A549 treated with RU486 at 1 μM for 4 hours (cell line): ENCODE data around the gene YWHAG. TPM values are rescaled to one million over a fixed set of nuclear protein-coding genes. Genes with fewer than 3 reads are reported as not detected.

Experiments used
- total RNA-seq: library from RNA; stranded (reverse); fragments of 200-300 nt; extraction: Qiagen RNA extraction; gene quantifications from 5 replicates; pipeline ENCODE4 v1.2.3, GENCODE V29; 2022; ENCODE audit warnings: low read depth

Gene YWHAG
- total RNA-seq: 151 to 243 TPM (median 234 TPM) in 5 replicates

DNA sequence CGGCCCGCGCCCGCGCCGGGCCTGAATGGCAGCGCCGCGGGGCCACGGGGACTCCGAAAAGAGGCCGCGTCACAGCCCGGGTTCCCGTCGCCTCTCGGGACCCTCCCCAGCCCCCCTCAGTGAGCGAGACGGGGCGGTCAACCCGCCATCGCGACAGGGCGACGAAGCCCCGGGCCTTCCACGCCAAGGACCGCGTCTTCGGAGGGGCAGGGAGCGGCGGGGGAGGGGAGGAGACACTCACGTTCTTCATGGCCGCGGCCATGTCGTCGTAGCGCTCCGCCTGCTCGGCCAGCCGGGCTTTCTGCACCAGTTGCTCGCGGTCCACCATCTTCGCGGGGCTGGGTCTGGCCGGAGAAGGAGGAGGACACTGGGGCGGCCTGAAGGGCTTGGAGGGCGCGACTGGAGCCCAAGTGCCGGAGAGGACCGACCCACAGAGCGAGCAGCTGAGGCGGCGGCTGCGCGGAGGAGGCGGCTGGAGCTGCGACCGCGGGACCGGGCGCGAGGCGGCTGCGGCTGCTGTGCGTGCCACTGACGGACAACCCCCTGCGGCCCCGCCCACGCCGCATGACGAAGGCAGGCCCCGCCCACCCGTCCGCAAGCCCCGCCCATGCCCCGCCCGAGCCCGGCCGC is at the start of gene YWHAG:
Gene YWHAG, minus strand, starts transcription at position 511 of the 630 bp plus-strand sequence. Its CDS starts 183 bp downstream, at position 328.

DNA sequence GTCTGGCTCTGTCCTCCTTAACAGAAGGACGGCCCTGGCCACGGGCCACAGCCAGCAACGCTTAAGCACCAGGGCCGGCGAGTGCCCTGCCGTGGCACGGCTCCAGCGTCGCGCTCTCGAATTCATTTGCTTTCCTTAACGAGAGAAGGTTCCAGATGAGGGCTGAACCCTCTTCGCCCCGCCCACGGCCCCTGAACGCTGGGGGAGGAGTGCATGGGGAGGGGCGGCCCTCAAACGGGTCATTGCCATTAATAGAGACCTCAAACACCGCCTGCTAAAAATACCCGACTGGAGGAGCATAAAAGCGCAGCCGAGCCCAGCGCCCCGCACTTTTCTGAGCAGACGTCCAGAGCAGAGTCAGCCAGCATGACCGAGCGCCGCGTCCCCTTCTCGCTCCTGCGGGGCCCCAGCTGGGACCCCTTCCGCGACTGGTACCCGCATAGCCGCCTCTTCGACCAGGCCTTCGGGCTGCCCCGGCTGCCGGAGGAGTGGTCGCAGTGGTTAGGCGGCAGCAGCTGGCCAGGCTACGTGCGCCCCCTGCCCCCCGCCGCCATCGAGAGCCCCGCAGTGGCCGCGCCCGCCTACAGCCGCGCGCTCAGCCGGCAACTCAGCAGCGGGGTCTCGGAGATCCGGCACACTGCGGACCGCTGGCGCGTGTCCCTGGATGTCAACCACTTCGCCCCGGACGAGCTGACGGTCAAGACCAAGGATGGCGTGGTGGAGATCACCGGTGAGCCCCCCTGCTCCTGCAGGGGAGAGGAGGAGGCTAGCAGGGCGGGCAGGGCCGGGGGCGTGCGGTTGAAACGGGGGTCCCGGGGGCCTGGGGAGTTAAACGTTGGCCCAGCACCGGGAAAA is 56.2 kb downstream of the YWHAG start, which contains the start of gene HSPB1:
Gene HSPB1, plus strand, starts transcription at position 327 of the 855 bp plus-strand sequence. Its CDS starts 40 bp downstream, at position 367.

Other genes with a start within 250 kb of the YWHAG start
- 5.7 to 8.9 TPM (median 6.9 TPM) in 5 replicates for gene SRRM3, start 157.1 kb downstream of the YWHAG start, total RNA-seq
- 655 to 1,187 TPM (median 1,093 TPM) in 5 replicates for gene HSPB1, start 56.3 kb downstream of the YWHAG start, total RNA-seq
- 0.83 to 1.4 TPM (median 1.2 TPM) in 5 replicates for gene SSC4D, start 50.7 kb upstream of the YWHAG start, total RNA-seq
- 14.4 to 21.7 TPM (median 19.4 TPM) in 5 replicates for gene ZP3, start 66.0 kb upstream of the YWHAG start, total RNA-seq
- 29.0 to 42.9 TPM (median 41.7 TPM) in 5 replicates for gene DTX2, start 102.7 kb upstream of the YWHAG start, total RNA-seq
- gene UPK3B, start 151.6 kb upstream of the YWHAG start, total RNA-seq: 11.2 to 20.7 TPM (median 17.7 TPM) in 5 replicates
- gene SPDYE16, start 184.3 kb upstream of the YWHAG start, total RNA-seq: not detected in 5 replicates